Smooth muscle cell (in vitro differentiated cells): ENCODE results near the gene COL20A1. TPM values are rescaled to one million over a fixed set of nuclear protein-coding genes. Genes with fewer than 3 reads are reported as not detected.

ENCODE experiments used
- DNase-seq: peaks from one replicate; lab custom pipeline; 2025; ENCODE audit not compliant: unreplicated experiment; lab: John Stamatoyannopoulos, UW
- H2AFZ ChIP-seq: fragments of 200-600 bp; sonication (generic); 2 replicates; pipeline ENCODE4 v1.6.0; 2016; ENCODE audit warnings: antibody characterized with exemption, low read depth, mild to moderate bottlenecking
- H3F3A ChIP-seq: fragments of 200-600 bp; sonication (generic); 2 replicates; pipeline ENCODE4 v1.6.0; 2017; ENCODE audit warnings: antibody characterized with exemption, low read depth
- H3K27ac ChIP-seq: fragments of 200-600 bp; sonication (generic); 2 replicates; pipeline ENCODE4 v1.5.1; 2016; ENCODE audit warnings: low read depth, mild to moderate bottlenecking
- H3K27me3 ChIP-seq: fragments of 200-600 bp; sonication (generic); 2 replicates; pipeline ENCODE4 v1.6.1; 2016; ENCODE audit warnings: low read depth, mild to moderate bottlenecking
- H3K36me3 ChIP-seq: fragments of 200-600 bp; sonication (generic); 2 replicates; pipeline ENCODE4 v1.5.1; 2016; ENCODE audit warnings: low read depth
- H3K4me1 ChIP-seq: fragments of 200-600 bp; sonication (generic); 2 replicates; pipeline ENCODE4 v1.5.1; 2016; ENCODE audit warnings: low read depth
- H3K4me2 ChIP-seq: fragments of 200-600 bp; sonication (generic); 2 replicates; pipeline ENCODE4 v1.6.0; 2016; ENCODE audit warnings: mild to moderate bottlenecking
- H3K4me3 ChIP-seq: fragments of 200-600 bp; sonication (generic); 2 replicates; pipeline ENCODE4 v1.5.1; 2016; ENCODE audit warnings: mild to moderate bottlenecking
- H3K79me2 ChIP-seq: fragments of 200-600 bp; sonication (generic); 2 replicates; pipeline ENCODE4 v1.6.0; 2016; ENCODE audit warnings: low read depth, mild to moderate bottlenecking
- H3K9ac ChIP-seq: fragments of 200-600 bp; sonication (generic); 2 replicates; pipeline ENCODE4 v1.6.0; 2016; ENCODE audit warnings: low read depth
- H3K9me3 ChIP-seq: fragments of 200-600 bp; sonication (generic); replicated peaks from 2 replicates; pipeline ENCODE4 v1.5.1; 2016; ENCODE audit warnings: low read depth
- H4K20me1 ChIP-seq: fragments of 200-600 bp; sonication (generic); 2 replicates; pipeline ENCODE4 v1.6.0; 2016; ENCODE audit warnings: low read depth
- CTCF ChIP-seq: fragments of 200-600 bp; sonication (generic); IDR thresholded peaks from 2 replicates; pipeline ENCODE4 v1.5.1; 2017; ENCODE audit warnings: borderline replicate concordance, mild to moderate bottlenecking, antibody characterized with exemption; ENCODE audit not compliant: insufficient read depth, poor library complexity, severe bottlenecking
- WGBS: methylation state at CpG from one replicate; pipeline ENCODE4 v1.1.7; 2016; ENCODE audit warnings: low lambda C conversion rate; 5-methylcytosine and 5-hydroxymethylcytosine counted together
- polyA plus RNA-seq: library from polyadenylated mRNA; unstranded; fragments of >200 nt; fragmentation: Nextera tagmentation; extraction: Ambion mirVana; gene quantifications from 2 replicates; pipeline ENCODE4 v1.2.1, GENCODE V29; 2016
- total RNA-seq: library from RNA; depleted of rRNA; stranded (reverse); fragments of >200 nt; gene quantifications from 2 replicates; pipeline ENCODE4 v1.2.3, GENCODE V29; 2014

Gene COL20A1
- total and polyA plus RNA-seq, 2 experiments from 2014 or later: 0.23 to 0.36 TPM

- H3K9me3 ChIP-seq: no peaks in the 10 kb centered on the region
- no peaks in the 10 kb centered on the region for H3K79me2 ChIP-seq
- TF ChIP-seq CTCF: no peak
- no peaks in the 10 kb centered on the region for H3F3A ChIP-seq
- no peak overlapping the region for H3K9ac ChIP-seq
- peaks cover 10% of the 10 kb centered on the region for H3K27me3 ChIP-seq
- peaks cover 7% of the 10 kb centered on the region for H3K4me1 ChIP-seq
- H3K4me2 ChIP-seq: no peak overlapping the region
- WGBS: 87% methylated on average over 23 of the region's 24 CpGs
- H2AFZ ChIP-seq: no peak overlapping the region
- no peaks in the 10 kb centered on the region for H3K36me3 ChIP-seq
- H3K4me3 ChIP-seq: no peak overlapping the region
- no peaks in the 10 kb centered on the region for H4K20me1 ChIP-seq
- H3K27ac ChIP-seq: no peak overlapping the region
- DNase-seq: no peak
Observed at GRCh38 chr20:63367446-63368055, 74.6 kb downstream of the COL20A1 start.

- H3K27me3 ChIP-seq: peaks cover 4% of the 10 kb centered on the region
- DNase-seq: no peak
- no peak for TF ChIP-seq CTCF
- no peaks in the 10 kb centered on the region for H3K36me3 ChIP-seq
- H3K4me1 ChIP-seq: peaks cover 7% of the 10 kb centered on the region
- no peak overlapping the region for H3K9ac ChIP-seq
- H3K4me3 ChIP-seq: no peak overlapping the region
- H2AFZ ChIP-seq: no peak overlapping the region
- no peaks in the 10 kb centered on the region for H3F3A ChIP-seq
- no peak overlapping the region for H3K27ac ChIP-seq
- no peak overlapping the region for H3K4me2 ChIP-seq
- H3K79me2 ChIP-seq: no peaks in the 10 kb centered on the region
- no peaks in the 10 kb centered on the region for H3K9me3 ChIP-seq
- no peaks in the 10 kb centered on the region for H4K20me1 ChIP-seq
- 99% methylated on average over 7 of the region's 8 CpGs for whole genome bisulfite sequencing
Observed at GRCh38 chr20:63368151-63368550, 75.2 kb downstream of the COL20A1 start.

- no peaks in the 10 kb centered on the region for H3K36me3 ChIP-seq
- H3K9me3 ChIP-seq: no peaks in the 10 kb centered on the region
- no peak for DNase-seq
- H3K79me2 ChIP-seq: no peaks in the 10 kb centered on the region
- no peaks in the 10 kb centered on the region for H3F3A ChIP-seq
- H3K4me3 ChIP-seq: no peak overlapping the region
- WGBS: 97% methylated on average over 10 of the region's 10 CpGs
- peaks cover 4% of the 10 kb centered on the region for H3K27me3 ChIP-seq
- H3K9ac ChIP-seq: no peak overlapping the region
- no peaks in the 10 kb centered on the region for H4K20me1 ChIP-seq
- H3K27ac ChIP-seq: no peak overlapping the region
- no peak overlapping the region for H3K4me2 ChIP-seq
- H3K4me1 ChIP-seq: peaks cover 7% of the 10 kb centered on the region
- no peak overlapping the region for H2AFZ ChIP-seq
- TF ChIP-seq CTCF: no peak
Observed at GRCh38 chr20:63369024-63369530, 76.1 kb downstream of the COL20A1 start.
